ENCODE data around the gene SLIT1.

GRCh38 chr10:97199152-97199551 lies 13.4 kb upstream of the SLIT1 start:
- TF ChIP-seq CTCF (IDR thresholded peaks at IDR 0.05; ENCODE audit: insufficient read depth, low read depth, low read length) (no peak), EZH2 (IDR thresholded peaks at IDR 0.05; ENCODE audit: insufficient read depth, low read length) (no peak)
